HEK293 (cell line): ENCODE measurements around the gene RAB23.

Source experiments
- CTCF ChIA-PET: fragments of 350-600 bp; formaldehyde crosslinking; extraction: SDS; loops from one replicate; lab custom pipeline; 2021; ENCODE audit warnings: antibody characterized with exemption; lab: Yijun Ruan, JAX
- POLR2A ChIA-PET: fragments of 300-600 bp; formaldehyde crosslinking; extraction: SDS; loops from one replicate; lab custom pipeline; 2020; ENCODE audit warnings: antibody characterized with exemption, inconsistent platforms; lab: Yijun Ruan, JAX
- H3K27ac ChIP-seq: fragments of 200-500 bp; sonication (Bioruptor generic); 2 replicates; pipeline ENCODE4 v1.5.1; 2014; ENCODE audit warnings: low read depth, low read length, control low read depth, inconsistent platforms; ENCODE audit errors: extremely low read depth
- H3K36me3 ChIP-seq, 2 experiments: fragments of 200-500 bp in 1 of 2; sonication (Bioruptor generic) in 1 of 2; 1 replicate in 1 of 2; 2 replicates in 1 of 2; pipeline ENCODE4 v1.5.1; 2014 to 2017; ENCODE audit warnings: inconsistent platforms in 2 of 2, low read length in 2 of 2; ENCODE audit not compliant: control insufficient read depth in 2 of 2, insufficient read depth in 1 of 2
- H3K4me1 ChIP-seq: fragments of 200-500 bp; sonication (Bioruptor generic); 2 replicates; pipeline ENCODE4 v1.5.1; 2014; ENCODE audit warnings: mild to moderate bottlenecking, low read length, inconsistent platforms; ENCODE audit not compliant: control insufficient read depth, insufficient read depth
- H3K4me3 ChIP-seq: 2 replicates; pipeline ENCODE4 v1.5.1; 2011; ENCODE audit warnings: low read depth, mild to moderate bottlenecking, control low read depth, low read length, moderate library complexity
- H3K9me3 ChIP-seq: fragments of 200-500 bp; sonication (Bioruptor generic); 2 replicates; pipeline ENCODE4 v1.5.1; 2014; ENCODE audit warnings: low read depth, low read length, inconsistent platforms; ENCODE audit not compliant: control insufficient read depth, insufficient read depth
- ELK4 ChIP-seq: IDR thresholded peaks from 2 replicates; pipeline ENCODE4 v1.6.1; 2011; ENCODE audit warnings: mild to moderate bottlenecking, low read depth, low read length, borderline replicate concordance
- OVOL3 ChIP-seq: fragments of 450-650 bp; formaldehyde crosslinking; IDR thresholded peaks from 2 replicates; pipeline ENCODE4 v1.5.1; 2016; ENCODE audit warnings: missing biosample characterization, missing genetic modification characterization
- PRDM10 ChIP-seq: fragments of 450-650 bp; formaldehyde crosslinking; IDR thresholded peaks from 2 replicates; pipeline ENCODE4 v1.5.1; 2016; ENCODE audit warnings: missing biosample characterization, missing genetic modification characterization
- PRDM2 ChIP-seq: fragments of 450-650 bp; formaldehyde crosslinking; IDR thresholded peaks from 2 replicates; pipeline ENCODE4 v1.5.1; 2016; ENCODE audit warnings: missing biosample characterization, missing genetic modification characterization, borderline replicate concordance
- TCF7L2 ChIP-seq: IDR thresholded peaks from 2 replicates; pipeline ENCODE4 v1.6.1; 2011; ENCODE audit warnings: low read depth, mild to moderate bottlenecking, inconsistent platforms, low read length, moderate library complexity, borderline replicate concordance
- ZFP69B ChIP-seq: fragments of 450-650 bp; formaldehyde crosslinking; IDR thresholded peaks from 2 replicates; pipeline ENCODE4 v1.5.1; 2016; ENCODE audit warnings: missing biosample characterization, missing genetic modification characterization
- ZIC2 ChIP-seq: fragments of 450-650 bp; formaldehyde crosslinking; IDR thresholded peaks from 2 replicates; pipeline ENCODE4 v1.5.1; 2016; ENCODE audit warnings: missing biosample characterization, missing genetic modification characterization
- ZNF394 ChIP-seq: fragments of 450-650 bp; formaldehyde crosslinking; IDR thresholded peaks from 2 replicates; pipeline ENCODE4 v1.5.1; 2016; ENCODE audit warnings: missing biosample characterization, missing genetic modification characterization, mild to moderate bottlenecking, moderate library complexity, borderline replicate concordance
- ZNF426 ChIP-seq: fragments of 450-650 bp; formaldehyde crosslinking; IDR thresholded peaks from 2 replicates; pipeline ENCODE4 v1.5.1; 2017; ENCODE audit warnings: missing biosample characterization, missing genetic modification characterization, mild to moderate bottlenecking, inconsistent platforms, moderate library complexity
- ZNF449 ChIP-seq: fragments of 450-650 bp; formaldehyde crosslinking; IDR thresholded peaks from 2 replicates; pipeline ENCODE4 v1.5.1; 2017; ENCODE audit warnings: missing biosample characterization, mild to moderate bottlenecking, missing genetic modification characterization, moderate library complexity
- ZNF521 ChIP-seq: fragments of 450-650 bp; formaldehyde crosslinking; IDR thresholded peaks from 2 replicates; pipeline ENCODE4 v1.5.1; 2017; ENCODE audit warnings: missing biosample characterization, mild to moderate bottlenecking, missing genetic modification characterization
- ZNF629 ChIP-seq: fragments of 450-650 bp; formaldehyde crosslinking; IDR thresholded peaks from 2 replicates; pipeline ENCODE4 v1.5.1; 2017; ENCODE audit warnings: missing biosample characterization, missing genetic modification characterization
- ZNF670 ChIP-seq: fragments of 450-650 bp; formaldehyde crosslinking; IDR thresholded peaks from 2 replicates; pipeline ENCODE4 v1.5.1; 2016; ENCODE audit warnings: missing biosample characterization, missing genetic modification characterization, low read depth
- ZNF701 ChIP-seq: fragments of 450-650 bp; formaldehyde crosslinking; IDR thresholded peaks from 2 replicates; pipeline ENCODE4 v1.5.1; 2016; ENCODE audit warnings: missing biosample characterization, missing genetic modification characterization
- ZNF785 ChIP-seq: fragments of 450-650 bp; formaldehyde crosslinking; IDR thresholded peaks from 2 replicates; pipeline ENCODE4 v1.5.1; 2016; ENCODE audit warnings: missing biosample characterization, missing genetic modification characterization

The RAB23 gene

GRCh38 chr6:57252137-57252536, 30.0 kb upstream of the RAB23 start:
- peaks cover 8% of the 10 kb centered on the region; the same call in 1 of the 2 replicates for H3K4me1 ChIP-seq
- TF ChIP-seq ZNF670 (tag by site-specific recombination) (no peak), ZNF394 (no peak), PRDM10 (tag by site-specific recombination) (no peak), ELK4 (no peak), OVOL3 (no peak), ZNF785 (tag by site-specific recombination) (no peak), ZNF629 (tag by site-specific recombination) (no peak), PRDM2 (tag by site-specific recombination) (no peak), ZNF449 (tag by site-specific recombination) (no peak), ZNF521 (tag by site-specific recombination) (no peak), ZFP69B (no peak), ZNF426 (tag by site-specific recombination) (no peak), ZNF701 (tag by site-specific recombination) (no peak), TCF7L2 (no peak), ZIC2 (tag by site-specific recombination) (no peak)
- no peak overlapping the region for H3K27ac ChIP-seq
- ChIA-PET CTCF (interaction anchor here (0.6 to 2.1 kb wide), 4 partner anchors 13 to 78 kb away, joined by 3 to 6 read pairs (median 4); no protein-coding TSS in a partner anchor), POLR2A (no interaction called here)
- no peak overlapping the region for H3K4me3 ChIP-seq
- H3K9me3 ChIP-seq = no peaks in the 10 kb centered on the region
- no peaks in the 10 kb centered on the region for H3K36me3 ChIP-seq
